Stomach smooth muscle (tissue), 2 donors: ENCODE results near the gene MYLK.
A peak's percentile ranks its signal among the peaks of the same experiment; 100 is the strongest.

ENCODE experiments used
- H3K27ac ChIP-seq: one replicate; pipeline ENCODE4 v1.7.0; 2013; ENCODE audit warnings: mild to moderate bottlenecking, low read length, inconsistent platforms
- H3K27me3 ChIP-seq, 2 donors: one replicate each; pipeline ENCODE4 v1.7.0; 2013; ENCODE audit warnings: low read length in 2 of 2; ENCODE audit not compliant: insufficient read depth in 2 of 2, control insufficient read depth in 1 of 2
- H3K36me3 ChIP-seq, 2 donors: one replicate each; pipeline ENCODE4 v1.7.0; 2013; ENCODE audit warnings: low read length in 2 of 2; ENCODE audit not compliant: control insufficient read depth in 2 of 2, insufficient read depth in 2 of 2
- H3K4me1 ChIP-seq: one replicate; pipeline ENCODE4 v1.7.0; 2013; ENCODE audit warnings: low read length; ENCODE audit not compliant: control insufficient read depth, insufficient read depth
- H3K4me3 ChIP-seq, 2 donors: one replicate each; pipeline ENCODE4 v1.7.0; 2013; ENCODE audit warnings: low read length in 2 of 2
- H3K9ac ChIP-seq, 2 donors: one replicate each; pipeline ENCODE4 v1.7.0; 2013; ENCODE audit warnings: low read length in 2 of 2, mild to moderate bottlenecking in 1 of 2
- H3K9me3 ChIP-seq, 2 donors: one replicate each; pipeline ENCODE4 v1.7.0; 2013; ENCODE audit warnings: low read length in 2 of 2; ENCODE audit not compliant: control insufficient read depth in 2 of 2
- donor health status: healthy.
- donor health status: Pancreatic carcinoma.

The MYLK gene

DNA sequence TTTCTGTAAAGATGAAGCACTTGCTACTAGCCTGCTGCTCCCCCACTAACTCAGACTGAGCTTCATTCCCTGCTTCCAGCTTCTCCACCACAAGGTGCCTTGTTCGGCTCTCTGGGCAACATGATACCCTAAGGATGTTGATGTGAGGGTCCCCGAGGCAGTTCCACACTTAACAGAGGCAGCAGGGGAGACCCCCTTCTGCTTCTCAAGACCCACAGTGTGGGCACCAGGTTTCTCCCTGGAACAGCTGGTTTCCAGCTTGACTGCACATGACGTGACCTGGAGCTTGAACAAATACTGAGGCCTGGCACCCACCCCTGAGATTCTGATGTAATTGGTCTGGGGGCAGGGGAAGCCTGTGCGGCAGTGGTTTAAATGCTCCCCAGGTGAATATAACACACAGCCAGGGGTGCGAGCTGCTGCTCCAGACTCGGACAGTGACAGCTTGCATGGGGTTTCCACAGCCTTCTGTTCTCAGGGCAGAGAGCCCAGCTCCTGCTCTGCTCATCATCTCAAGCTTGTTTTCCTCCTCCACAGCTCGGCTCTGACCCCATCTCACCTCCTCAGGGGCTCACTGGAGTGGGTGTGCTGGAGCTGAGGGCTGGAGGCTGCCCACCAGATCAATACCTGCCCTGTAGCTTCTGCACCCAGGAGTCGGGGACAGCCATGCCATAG lies 204.3 kb downstream of the MYLK start:
- peak overlapping the region; percentile 98 for H3K27ac ChIP-seq

DNA sequence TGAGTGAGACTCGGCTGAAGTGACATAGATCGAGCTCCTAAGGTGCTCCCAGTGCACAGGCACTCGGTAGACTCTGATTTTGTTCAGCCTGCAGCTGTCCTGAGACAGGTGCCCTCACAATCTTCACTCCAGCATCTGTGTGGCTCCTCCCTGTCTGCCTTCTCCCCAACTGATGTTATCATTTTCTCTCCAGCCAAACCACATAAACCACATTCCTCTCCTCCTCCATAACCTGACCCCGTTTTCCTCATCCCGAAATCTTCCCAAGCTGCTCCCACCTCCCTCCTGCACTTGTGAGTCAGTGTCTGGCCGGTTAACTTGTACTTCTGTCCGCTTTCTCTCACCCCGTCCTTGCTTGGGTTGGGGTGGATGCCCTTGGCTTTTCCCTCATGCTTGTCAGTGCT lies 206.0 kb downstream of the MYLK start:
- Histone ChIP-seq H3K27ac (peak overlapping the region; percentile 98), H3K4me3 (peak overlapping the region; percentile 36 to 52), H3K4me1 (peaks cover 93% of the 10 kb centered on the region), H3K36me3 (peaks cover 34 to 49% of the 10 kb centered on the region in 2 donors), H3K9me3 (no peaks in the 10 kb centered on the region), H3K9ac (peak overlapping the region; percentile 8 to 47), H3K27me3 (no peaks in the 10 kb centered on the region)

More for the DNA sequence above, 204.3 kb downstream of the MYLK start:
- H3K9me3 ChIP-seq, result no peaks in the 10 kb centered on the region
- H3K9ac ChIP-seq, result peak overlapping the region in 1 of 2 donors; percentile 64
- no peaks in the 10 kb centered on the region for H3K27me3 ChIP-seq
- H3K36me3 ChIP-seq, result peaks cover 41 to 45% of the 10 kb centered on the region in 2 donors
- peak overlapping the region; percentile 40 to 43 for H3K4me3 ChIP-seq
- H3K4me1 ChIP-seq, result peaks cover 92% of the 10 kb centered on the region

DNA sequence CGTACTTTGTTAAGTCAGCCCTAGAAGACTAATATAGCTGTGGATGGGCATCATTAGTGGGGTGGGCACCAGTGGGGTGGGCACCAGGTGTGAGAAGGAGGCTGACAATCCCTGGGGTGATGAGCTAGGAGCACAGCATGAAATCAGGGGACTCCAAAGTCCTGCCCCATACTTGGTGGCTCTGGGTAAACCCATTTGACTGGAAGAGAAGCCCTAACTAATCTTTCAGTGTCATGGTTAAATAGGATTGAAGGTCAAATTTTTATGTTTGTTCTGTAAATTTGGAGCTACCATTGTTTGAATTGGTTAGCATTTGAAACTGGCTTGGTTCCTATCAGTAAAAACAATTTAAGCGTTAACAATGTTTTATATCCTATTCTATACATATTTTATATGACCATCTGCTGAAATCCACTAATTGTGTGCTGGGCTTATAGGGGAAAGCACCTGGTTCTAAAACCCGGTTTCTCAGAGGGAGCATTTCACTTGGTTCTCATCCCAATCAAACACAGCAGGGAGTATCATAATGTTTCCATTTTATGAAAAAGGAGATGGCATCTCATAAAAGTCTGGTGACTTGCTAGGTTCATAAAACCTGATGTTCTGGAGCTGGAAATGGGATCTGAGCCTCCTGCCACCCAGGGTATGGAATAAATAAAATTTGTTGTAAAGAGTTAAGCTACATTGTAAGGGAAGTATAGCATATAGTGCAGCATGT lies 211.5 kb downstream of the MYLK start:
- H3K27ac ChIP-seq, result peak overlapping the region; percentile 82
- H3K4me3 ChIP-seq, result peak overlapping the region in 1 of 2 donors; percentile 15
- H3K36me3 ChIP-seq, result peaks cover 38 to 39% of the 10 kb centered on the region in 2 donors
- H3K4me1 ChIP-seq, result peaks cover 76% of the 10 kb centered on the region
- no peaks in the 10 kb centered on the region for H3K27me3 ChIP-seq
- no peaks in the 10 kb centered on the region for H3K9me3 ChIP-seq
- no peak overlapping the region for H3K9ac ChIP-seq

DNA sequence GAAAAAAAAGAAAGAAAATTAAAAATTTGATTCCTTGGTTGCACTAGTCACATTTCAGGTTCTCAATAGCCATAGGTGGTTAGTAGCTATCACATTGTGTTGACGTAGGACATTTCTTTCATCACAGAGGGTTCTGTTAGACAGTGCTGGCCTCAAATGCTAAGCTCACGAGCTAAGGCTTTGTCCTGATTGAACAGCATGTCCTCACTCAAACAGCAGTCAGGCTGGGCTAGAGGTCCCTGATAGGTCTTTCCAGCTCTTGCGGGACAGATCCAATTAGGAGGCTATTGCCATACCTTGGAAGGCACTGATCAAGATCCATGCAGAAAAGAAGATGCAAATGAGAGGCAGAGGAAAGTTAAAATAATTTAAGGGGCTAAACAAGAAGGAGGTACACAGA lies 213.4 kb downstream of the MYLK start:
- Histone ChIP-seq H3K27ac (peak overlapping the region; percentile 82), H3K9ac (peak overlapping the region in 1 of 2 donors; percentile 21), H3K4me1 (peaks cover 70% of the 10 kb centered on the region), H3K9me3 (no peaks in the 10 kb centered on the region), H3K36me3 (peaks cover 38 to 45% of the 10 kb centered on the region in 2 donors), H3K27me3 (no peaks in the 10 kb centered on the region), H3K4me3 (no peak overlapping the region)

DNA sequence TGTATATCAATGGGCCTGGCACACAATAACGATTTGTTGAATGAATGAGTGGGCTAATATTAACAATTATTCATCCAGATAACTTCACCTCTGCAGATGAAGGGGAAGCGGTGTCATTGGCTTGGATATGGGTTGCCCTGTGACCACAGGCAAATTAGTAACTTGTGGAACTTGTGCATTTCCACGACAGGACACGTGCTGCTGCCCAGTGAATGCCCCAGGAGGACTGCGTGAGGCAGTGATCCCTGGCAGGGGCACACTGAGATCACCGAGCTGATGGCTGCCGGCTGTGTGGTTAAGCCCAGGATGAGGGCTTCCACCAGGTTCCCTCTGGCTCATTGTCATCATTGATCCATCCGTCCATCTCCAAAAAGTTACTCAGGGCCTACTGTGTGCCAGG lies 215.2 kb downstream of the MYLK start:
- Histone ChIP-seq H3K9ac (no peak overlapping the region), H3K9me3 (no peaks in the 10 kb centered on the region), H3K27me3 (no peaks in the 10 kb centered on the region), H3K4me1 (peaks cover 65% of the 10 kb centered on the region), H3K4me3 (no peak overlapping the region), H3K27ac (peak overlapping the region; percentile 64), H3K36me3 (peaks cover 40 to 51% of the 10 kb centered on the region in 2 donors)

DNA sequence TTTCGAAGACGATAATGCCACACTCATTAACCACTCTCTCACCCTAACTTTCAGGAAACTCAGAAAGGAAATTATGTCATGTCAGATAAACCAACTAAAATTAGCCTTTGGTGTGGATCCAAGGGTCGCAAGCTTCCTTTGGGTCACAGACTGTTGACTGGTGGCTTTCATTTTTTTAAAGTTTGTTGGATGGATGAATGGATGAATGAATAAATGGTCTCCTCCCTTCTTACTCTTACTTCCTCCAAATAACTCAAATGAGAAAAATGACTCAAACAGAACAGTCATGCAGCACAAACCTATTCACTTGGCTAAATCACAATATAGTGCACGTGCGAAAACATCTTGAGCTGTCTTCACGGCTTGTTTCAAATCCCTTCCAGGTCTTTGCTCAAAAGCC lies 216.3 kb downstream of the MYLK start:
- H3K9me3 ChIP-seq, result no peaks in the 10 kb centered on the region
- peaks cover 52 to 62% of the 10 kb centered on the region in 2 donors for H3K36me3 ChIP-seq
- H3K9ac ChIP-seq, result no peak overlapping the region
- no peak overlapping the region for H3K4me3 ChIP-seq
- no peak overlapping the region for H3K27ac ChIP-seq
- no peaks in the 10 kb centered on the region for H3K27me3 ChIP-seq
- H3K4me1 ChIP-seq, result peaks cover 65% of the 10 kb centered on the region

DNA sequence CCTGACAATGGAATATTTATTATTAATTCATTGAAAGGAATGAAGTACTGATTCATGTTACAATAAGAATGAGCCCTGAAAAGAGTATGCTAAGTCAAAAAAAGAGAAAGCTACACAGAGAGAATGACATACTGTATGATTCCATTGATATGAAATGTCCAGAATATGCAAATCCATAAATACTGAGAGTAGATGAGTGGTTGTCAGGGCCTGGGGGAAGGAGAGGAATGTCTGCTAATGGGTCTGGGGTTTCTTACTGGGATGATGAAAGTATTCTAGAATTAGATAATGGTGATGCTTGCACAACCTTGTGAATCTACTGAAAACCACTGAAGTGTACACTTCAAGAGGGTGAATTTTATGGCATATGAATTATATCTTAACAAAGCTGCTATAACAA lies 219.4 kb downstream of the MYLK start:
- H3K36me3 ChIP-seq, result peaks cover 59 to 62% of the 10 kb centered on the region in 2 donors

DNA sequence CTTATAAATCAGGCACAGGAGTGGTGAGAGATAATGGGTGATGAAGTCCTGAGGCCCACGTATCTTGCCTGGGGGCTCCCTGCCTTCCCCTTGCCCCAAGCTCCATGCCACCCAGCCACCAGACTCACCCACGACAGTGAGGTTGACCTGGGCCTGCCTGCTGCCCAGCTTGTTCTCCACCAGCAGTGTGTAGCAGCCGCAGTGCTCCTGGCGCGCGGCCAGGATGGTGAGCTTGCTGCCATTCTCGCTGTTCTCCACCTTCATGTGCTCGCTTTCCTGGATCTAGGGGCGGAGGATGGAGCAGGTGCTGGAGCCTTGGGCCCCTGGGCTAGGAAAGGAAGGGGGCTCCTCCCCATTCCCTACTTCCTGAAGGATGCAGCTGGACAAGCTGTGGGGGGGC lies 220.2 kb downstream of the MYLK start:
- Histone ChIP-seq H3K27ac (peak overlapping the region; percentile 99), H3K9me3 (no peaks in the 10 kb centered on the region), H3K36me3 (peaks cover 58 to 61% of the 10 kb centered on the region in 2 donors), H3K9ac (no peak overlapping the region), H3K4me3 (no peak overlapping the region), H3K4me1 (peaks cover 80% of the 10 kb centered on the region), H3K27me3 (no peaks in the 10 kb centered on the region)

More for the DNA sequence above, 219.4 kb downstream of the MYLK start:
- no peak overlapping the region for H3K9ac ChIP-seq
- H3K27me3 ChIP-seq, result no peaks in the 10 kb centered on the region
- H3K9me3 ChIP-seq, result no peaks in the 10 kb centered on the region
- no peak overlapping the region for H3K27ac ChIP-seq
- H3K4me3 ChIP-seq, result no peak overlapping the region
- peaks cover 75% of the 10 kb centered on the region for H3K4me1 ChIP-seq

DNA sequence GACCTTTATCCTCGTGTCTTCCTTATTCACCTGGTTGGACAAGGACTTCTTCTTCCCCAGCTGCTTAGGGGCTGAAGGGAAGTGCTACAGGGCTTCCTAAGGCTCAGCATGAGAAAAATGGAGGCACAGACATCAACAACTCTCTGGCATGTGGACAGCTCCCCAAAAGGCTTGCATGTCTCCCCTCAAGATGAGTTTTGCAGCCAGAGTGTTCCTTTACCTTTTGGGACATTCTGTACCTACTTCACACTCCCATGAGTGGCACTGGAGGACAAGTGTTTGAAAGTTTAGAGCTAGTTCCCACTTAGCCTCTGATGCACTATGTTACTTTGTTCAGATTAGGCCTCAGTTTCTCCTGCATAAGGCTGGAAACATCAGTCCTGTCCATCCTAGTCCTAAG lies 222.2 kb downstream of the MYLK start:
- Histone ChIP-seq H3K4me3 (no peak overlapping the region), H3K9ac (peak overlapping the region; percentile 74), H3K27me3 (no peaks in the 10 kb centered on the region), H3K4me1 (peaks cover 90% of the 10 kb centered on the region), H3K27ac (peak overlapping the region; percentile 99), H3K9me3 (no peaks in the 10 kb centered on the region), H3K36me3 (peaks cover 63 to 64% of the 10 kb centered on the region in 2 donors)

DNA sequence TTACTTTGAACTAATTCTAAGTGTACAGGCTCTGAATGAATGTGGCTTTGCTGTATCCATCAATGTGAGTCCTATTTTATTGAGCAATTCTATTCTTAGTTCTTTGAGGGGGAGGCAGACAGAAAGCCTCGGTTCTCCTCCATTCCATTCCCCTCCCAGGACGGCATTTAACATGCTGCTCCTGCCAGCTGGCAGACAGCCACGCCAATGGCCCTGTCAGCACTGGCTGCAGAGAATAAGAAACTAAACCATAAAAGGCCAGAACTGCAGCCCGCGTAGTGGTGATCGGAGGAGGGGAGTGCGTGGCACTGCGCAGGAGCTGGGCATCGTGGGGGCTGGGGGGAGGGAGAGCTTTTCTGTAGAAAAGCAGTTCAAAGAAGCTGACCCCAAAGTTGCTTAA lies 223.2 kb downstream of the MYLK start:
- Histone ChIP-seq H3K36me3 (peaks cover 63 to 65% of the 10 kb centered on the region in 2 donors), H3K9ac (peak overlapping the region; percentile 74), H3K27ac (peak overlapping the region; percentile 99), H3K4me3 (peak overlapping the region; percentile 40 to 48), H3K4me1 (peaks cover 88% of the 10 kb centered on the region), H3K27me3 (no peaks in the 10 kb centered on the region), H3K9me3 (no peaks in the 10 kb centered on the region)
